ENCODE data around the gene MEF2C.
"Not testable (repeated sequence)": the region's sequence is repeated elsewhere in the genome, so short reads cannot be mapped to it uniquely, and the experiment has no call there.

MEF2C gene

GRCh38 chr5:88862547-88863175 lies 20.3 kb downstream of the MEF2C start:
- no peak overlapping the region for H3K4me3 ChIP-seq (ENCODE audit: low read length)
- TF ChIP-seq CTCF (conservative IDR thresholded peaks at IDR 0.05; ENCODE audit: low read length), result no peak
- no peak for DNase-seq (ENCODE audit: low read depth)

GRCh38 chr5:88861231-88861630 lies 21.8 kb downstream of the MEF2C start:
- no peak overlapping the region for H3K4me3 ChIP-seq (ENCODE audit: low read length)
- peak; percentile 1 for DNase-seq (ENCODE audit: low read depth)
- no peak for TF ChIP-seq CTCF (conservative IDR thresholded peaks at IDR 0.05; ENCODE audit: low read length)

GRCh38 chr5:88860501-88860900 lies 22.5 kb downstream of the MEF2C start:
- peak; percentile 77 for DNase-seq (ENCODE audit: low read depth)
- no peak for TF ChIP-seq CTCF (conservative IDR thresholded peaks at IDR 0.05; ENCODE audit: low read length)
- no peak overlapping the region for H3K4me3 ChIP-seq (ENCODE audit: low read length)

GRCh38 chr5:88858392-88858791 lies 24.6 kb downstream of the MEF2C start:
- no peak for DNase-seq (ENCODE audit: low read depth)
- TF ChIP-seq CTCF (conservative IDR thresholded peaks at IDR 0.05; ENCODE audit: low read length), result no peak

GRCh38 chr5:88856381-88856780 lies 26.6 kb downstream of the MEF2C start:
- not testable (repeated sequence) for DNase-seq (ENCODE audit: low read depth); H3K4me3 ChIP-seq (ENCODE audit: low read length)

More at GRCh38 chr5:88858392-88858791, 24.6 kb downstream of the MEF2C start:
- H3K4me3 ChIP-seq (ENCODE audit: low read length), result no peak overlapping the region

GRCh38 chr5:88854769-88855168 lies 28.2 kb downstream of the MEF2C start:
- no peak for TF ChIP-seq CTCF (conservative IDR thresholded peaks at IDR 0.05; ENCODE audit: low read length)
- H3K4me3 ChIP-seq (ENCODE audit: low read length), result no peak overlapping the region
- no peak for DNase-seq (ENCODE audit: low read depth)

- no peak for TF ChIP-seq CTCF (conservative IDR thresholded peaks at IDR 0.05; ENCODE audit: low read length)
- no peak overlapping the region for H3K4me3 ChIP-seq (ENCODE audit: low read length)
- DNase-seq (ENCODE audit: low read depth), result no peak
These were observed 35.6 kb downstream of the MEF2C start for GRCh38 chr5:88847420-88847819.

GRCh38 chr5:88846434-88846833 lies 36.5 kb downstream of the MEF2C start:
- no peak overlapping the region for H3K4me3 ChIP-seq (ENCODE audit: low read length)
- no peak for DNase-seq (ENCODE audit: low read depth)
- no peak for TF ChIP-seq CTCF (conservative IDR thresholded peaks at IDR 0.05; ENCODE audit: low read length)

All from AG10803 (cell line).